ENCODE measurements around the gene ARID1B.
A peak's percentile ranks its signal among the peaks of the same experiment; 100 is the strongest.
"Not testable (repeated sequence)": the region's sequence is repeated elsewhere in the genome, so short reads cannot be mapped to it uniquely, and the experiment has no call there.

The ARID1B gene

GRCh38 chr6:157034436-157035230 is 257.5 kb downstream of the ARID1B start:
- peak; percentile 62 for DNase-seq

- no peak for DNase-seq
These were observed 258.4 kb downstream of the ARID1B start for GRCh38 chr6:157035546-157035945.

GRCh38 chr6:157036245-157036711 is 259.1 kb downstream of the ARID1B start:
- no peak for DNase-seq

DNA sequence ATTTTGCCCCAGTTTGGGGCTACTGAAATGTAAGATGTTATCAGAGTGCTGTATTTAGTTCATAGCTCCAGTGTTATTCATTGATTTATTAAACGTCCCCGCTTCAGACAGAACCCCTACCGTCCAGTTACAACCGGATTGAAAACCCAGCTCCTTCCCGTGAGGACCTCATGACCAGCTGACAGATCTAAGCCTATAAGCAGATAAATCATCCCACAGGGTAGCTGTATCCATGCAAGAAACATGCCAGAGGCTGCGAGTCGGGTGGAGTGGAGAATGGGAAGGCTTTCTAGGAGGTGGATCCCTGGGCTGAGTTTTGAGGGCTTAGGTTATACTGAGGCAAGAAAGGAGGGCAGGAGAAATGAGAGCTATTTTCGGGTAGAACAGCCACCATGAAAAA is 260.0 kb downstream of the ARID1B start:
- DNase-seq: no peak

DNA sequence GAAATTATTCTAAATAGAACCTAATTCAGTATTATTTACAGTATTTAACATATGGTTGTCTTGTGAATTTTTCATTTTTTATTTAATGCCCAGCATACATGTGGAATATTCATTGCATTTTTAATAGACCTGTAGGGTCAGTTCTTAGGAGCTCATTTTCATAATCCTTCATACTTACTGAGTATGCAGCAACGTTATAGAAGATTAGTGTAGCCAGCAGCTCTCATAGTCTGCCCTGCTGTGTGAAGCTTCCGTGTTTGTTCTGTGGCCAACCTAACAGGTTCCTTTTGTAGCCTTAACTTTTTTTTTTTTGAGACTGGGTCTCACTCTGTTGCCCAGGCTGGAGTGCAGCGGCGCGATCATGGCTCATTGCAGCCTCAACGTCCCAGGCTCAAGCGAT is 261.4 kb downstream of the ARID1B start:
- no peak for DNase-seq

- not testable (repeated sequence) for DNase-seq
These were observed 262.5 kb downstream of the ARID1B start for GRCh38 chr6:157039639-157040038.

DNA sequence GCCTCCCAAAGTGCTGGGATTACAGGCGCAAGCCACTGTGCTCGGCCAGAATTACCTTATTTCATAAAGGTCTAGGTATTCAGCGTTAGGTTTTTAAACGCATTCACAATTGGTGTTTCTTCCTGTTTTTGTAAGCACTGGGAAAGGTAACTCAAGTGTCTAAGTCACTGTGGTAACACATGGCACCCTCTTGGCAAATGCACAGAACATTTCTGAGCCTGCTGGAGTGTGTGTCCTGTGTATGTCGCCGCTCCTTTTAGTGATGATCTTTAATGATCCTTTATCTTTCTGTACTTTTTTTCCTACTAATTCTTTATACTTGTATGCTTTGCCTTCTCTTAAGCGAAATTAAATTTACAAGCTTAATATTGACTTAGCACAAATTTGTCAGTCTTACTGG is 263.0 kb downstream of the ARID1B start:
- DNase-seq: no peak

DNA sequence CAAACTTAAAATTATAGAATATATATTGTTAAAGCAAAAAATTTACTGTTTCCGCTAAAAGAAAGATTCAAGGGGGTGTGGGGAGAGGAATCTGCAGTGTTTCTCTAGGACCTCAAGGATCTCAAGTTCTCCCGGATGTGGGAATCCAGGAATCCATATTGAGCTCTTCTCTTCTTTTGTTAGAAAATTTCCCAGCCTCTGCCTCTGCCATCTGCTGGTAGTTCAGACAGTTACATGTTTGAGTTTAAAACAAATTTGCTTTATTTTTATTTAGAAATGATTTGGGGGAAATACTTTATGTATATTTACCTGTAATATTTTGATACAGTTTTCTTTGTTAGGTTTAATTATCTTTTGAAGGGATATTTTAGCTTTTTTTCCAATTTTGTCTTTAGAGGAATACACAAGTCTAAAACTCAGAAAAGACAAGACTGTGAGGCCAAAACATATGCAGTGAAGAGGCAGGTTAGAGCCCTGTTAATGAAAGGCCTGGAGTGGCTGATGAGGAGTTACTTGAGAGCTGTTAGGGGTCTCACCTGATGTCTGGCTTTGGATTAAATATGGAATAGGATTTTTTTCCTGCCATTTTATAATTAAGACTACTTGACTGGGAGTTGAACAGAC is 268.8 kb downstream of the ARID1B start:
- no peak for DNase-seq

- DNase-seq: no peak
These were observed 269.6 kb downstream of the ARID1B start for GRCh38 chr6:157046776-157047175.

GRCh38 chr6:157047328-157047727 is 270.1 kb downstream of the ARID1B start:
- DNase-seq: no peak

- DNase-seq: no peak
These were observed 270.8 kb downstream of the ARID1B start for GRCh38 chr6:157047951-157048350.

DNA sequence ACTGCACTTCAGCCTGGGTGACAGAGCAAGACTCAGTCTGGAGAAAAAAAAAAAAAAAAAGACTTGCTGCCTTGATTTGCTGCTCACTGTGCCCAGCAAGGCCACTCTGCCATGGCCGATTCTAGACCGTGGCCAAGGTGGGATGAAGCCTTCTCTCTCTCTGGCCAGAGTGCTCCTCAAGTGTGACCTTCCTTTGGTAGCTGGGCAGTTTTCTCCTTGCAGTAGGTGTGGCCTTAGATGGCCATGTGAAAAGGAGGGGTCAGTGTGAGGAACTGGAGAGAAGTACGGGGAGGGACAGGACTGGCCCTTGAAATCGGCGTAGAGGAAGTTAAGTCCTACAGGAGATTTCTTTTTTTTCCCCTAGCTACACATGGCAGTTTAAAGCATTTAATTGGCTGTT is 272.0 kb downstream of the ARID1B start:
- DNase-seq: no peak

DNA sequence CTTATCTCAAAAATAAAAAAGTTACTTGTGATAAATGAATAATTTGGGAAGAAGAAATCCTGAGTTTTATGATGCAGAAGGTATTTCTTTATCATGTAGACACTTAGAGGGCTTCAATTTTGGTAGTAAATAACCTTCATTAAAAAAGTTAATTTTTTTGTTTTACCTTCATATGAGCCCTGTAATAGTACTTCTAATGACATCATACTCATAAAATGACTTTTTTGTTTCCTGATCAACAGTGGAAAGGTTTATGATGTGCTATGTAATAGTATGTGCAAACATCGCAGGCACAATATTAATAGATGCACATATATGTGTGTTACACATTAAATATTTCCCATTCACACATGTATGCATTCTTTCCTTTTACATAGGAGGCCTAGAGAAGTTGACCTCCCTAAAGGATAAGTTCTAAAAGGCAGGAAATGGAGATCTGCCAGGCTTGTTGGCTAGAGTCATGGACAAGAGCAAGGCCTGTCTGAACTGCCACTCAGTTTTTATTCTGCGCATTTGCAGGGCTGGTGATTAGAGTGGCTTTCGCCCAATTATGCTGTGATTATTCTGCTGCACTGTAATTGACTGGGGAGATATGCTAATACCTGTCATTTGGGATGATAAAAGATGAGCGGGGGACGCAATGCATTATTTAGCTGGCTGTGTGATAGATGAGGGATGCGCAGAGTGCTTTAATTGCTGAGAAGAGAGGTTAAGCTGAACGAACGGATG is 273.5 kb downstream of the ARID1B start:
- no peak for DNase-seq

- peak; percentile 72 for DNase-seq
These were observed 277.4 kb downstream of the ARID1B start for GRCh38 chr6:157054531-157054979.

DNA sequence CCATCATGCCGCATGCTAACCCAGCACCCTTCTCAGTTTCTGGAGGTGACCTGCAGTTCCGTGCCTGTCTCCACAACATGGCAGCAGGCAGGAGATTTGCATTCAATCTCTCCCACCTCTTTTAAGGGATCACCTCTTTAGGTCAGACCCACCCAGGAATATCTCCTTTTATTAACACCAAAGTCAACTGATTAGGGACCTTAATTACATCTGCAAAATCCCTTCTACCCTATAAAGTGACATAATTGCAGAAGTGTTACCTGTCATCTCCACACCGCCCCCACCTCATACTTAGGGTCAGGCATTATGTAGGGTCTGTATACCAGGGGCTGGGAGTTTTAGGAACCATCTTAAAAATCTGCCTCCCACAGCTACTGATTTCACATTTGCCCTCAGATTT is 278.7 kb downstream of the ARID1B start:
- DNase-seq: no peak

DNA sequence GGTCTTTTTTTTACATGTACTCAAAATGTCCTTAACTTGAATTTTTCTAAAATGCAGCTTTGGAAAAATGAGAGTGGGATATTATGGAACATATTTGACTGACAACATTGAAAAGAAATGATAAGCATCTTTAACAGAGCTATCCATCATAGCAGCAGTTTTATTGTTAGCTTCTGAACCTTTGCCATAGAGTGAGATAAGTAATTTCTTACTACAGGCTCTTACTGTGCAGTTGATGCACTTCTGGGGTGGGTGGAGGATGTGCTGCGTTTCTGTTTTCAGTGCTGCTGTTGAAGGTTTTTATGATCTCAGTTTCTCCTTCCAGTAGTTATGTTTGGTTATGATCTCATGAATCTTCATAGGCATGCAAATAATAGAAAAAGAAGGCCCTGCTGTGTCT is 279.1 kb downstream of the ARID1B start:
- DNase-seq: no peak

GRCh38 chr6:157058574-157058973 is 281.4 kb downstream of the ARID1B start:
- DNase-seq: no peak

DNA sequence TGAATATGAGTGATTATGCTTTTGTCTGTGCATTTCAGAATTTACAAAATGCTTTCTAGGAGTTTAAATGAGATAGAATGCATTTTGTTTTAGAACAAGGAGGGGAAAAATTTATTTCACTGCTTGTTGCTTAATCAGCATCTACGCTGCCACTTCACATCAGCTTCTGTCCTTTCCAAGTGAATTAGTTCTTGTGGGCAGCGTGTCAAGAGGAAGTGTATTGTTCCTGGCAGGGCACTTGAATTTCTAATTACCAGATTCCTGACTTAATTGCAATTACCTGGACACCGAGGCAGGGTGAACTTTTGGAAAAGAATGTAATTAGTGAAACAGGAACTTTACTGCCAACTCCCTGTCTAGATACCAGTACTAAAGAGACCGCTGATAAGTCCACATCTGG is 282.6 kb downstream of the ARID1B start:
- DNase-seq: no peak

GRCh38 chr6:157060440-157060952 is 283.3 kb downstream of the ARID1B start:
- DNase-seq: no peak

DNA sequence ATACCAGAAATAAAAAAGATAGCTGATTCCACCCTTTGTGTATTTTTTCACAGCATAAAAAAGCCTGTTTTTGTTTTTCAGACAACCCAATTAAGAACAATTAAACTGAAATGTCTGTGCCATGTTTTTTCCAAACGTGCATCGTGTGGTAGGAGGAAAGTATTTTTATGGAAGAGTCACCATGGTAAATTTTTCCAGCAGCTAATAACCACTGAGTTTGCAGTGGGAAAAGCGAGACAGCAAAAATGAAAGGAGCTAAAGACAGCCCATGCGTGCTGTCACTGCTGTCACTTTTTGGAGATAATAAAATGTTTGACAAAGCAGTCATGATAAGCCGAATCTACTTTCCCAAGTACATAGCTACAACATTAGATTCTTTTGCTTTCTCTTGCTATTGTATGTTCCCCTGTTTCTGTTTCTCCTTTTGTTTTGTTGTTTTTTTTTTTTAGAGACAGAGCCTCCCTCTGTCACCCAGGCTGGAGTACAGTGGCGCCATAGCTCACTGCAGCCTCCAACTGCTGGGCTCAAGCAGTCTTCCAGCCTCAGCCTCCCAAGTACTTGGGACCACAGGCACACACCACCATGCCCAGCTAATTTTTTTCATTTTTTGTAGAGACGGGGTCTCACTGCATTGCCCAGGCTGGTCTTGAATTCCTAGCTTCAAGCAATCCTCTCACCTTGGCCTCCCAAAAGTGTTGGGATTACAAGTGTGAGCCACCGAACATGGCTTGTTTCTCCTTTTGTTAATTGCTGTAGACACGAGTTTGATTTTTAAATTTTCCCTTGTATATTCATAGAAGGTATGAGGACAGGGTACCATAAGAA is 284.8 kb downstream of the ARID1B start:
- no peak for DNase-seq

- no peak for DNase-seq
These were observed 286.2 kb downstream of the ARID1B start for GRCh38 chr6:157063176-157063905.

DNA sequence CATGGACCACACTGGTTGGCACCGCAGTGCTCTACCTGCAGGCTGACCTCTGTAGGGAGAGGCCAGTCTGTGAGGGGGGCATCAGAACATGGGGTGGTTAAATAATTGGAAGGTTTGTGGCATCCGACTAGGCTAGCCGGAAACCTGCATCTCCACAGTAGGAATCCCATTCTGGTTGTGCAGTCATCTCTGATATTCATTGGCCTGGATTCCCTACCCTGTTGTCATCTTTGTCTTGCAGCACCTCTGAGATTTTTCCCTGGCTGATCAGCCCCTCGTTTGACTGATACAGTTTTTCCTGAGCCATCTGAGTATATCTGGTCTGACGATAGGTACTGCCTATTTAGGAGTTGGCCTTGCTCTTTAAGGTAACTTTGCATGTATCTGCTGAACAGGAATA is 286.7 kb downstream of the ARID1B start:
- DNase-seq: no peak

All from CD4-positive, alpha-beta T cell treated with Interleukin-21 for 1 hour (primary cell).